HuH-7 (cell line): ENCODE data around the gene KCNE1.
"Not testable (repeated sequence)": the region's sequence is repeated elsewhere in the genome, so short reads cannot be mapped to it uniquely, and the experiment has no call there.

ENCODE experiments used
- DNase-seq: peaks from one replicate; pipeline ENCODE4 v3.0.0; 2011; ENCODE audit warnings: low spot score

The KCNE1 gene

DNA sequence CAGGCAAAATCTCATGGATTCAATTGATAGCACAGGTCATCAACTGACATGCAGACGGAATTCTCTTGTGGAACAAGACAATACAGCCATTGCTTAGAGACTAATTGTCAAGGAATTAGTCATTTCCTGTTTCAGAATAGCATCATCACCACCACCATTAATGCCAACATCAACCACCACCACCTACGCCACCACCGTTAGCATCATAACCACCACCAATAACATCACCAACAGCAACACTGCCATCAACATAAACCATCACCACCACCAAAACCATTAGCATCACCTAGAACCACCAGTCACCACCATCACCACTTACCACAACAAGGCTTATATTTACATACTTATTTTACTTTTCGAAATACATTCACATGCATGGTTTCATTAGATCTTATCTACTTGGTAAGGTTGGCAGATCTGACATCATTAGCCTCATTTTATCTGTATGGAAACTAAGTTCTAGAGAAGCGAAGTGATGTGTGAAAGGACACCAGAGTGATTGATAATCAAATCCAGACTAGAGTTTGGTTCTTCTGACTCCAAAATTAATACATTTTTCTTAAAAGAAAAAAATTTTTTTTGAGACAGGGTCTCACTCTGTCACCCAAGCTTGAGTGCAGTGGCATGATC, 94.4 kb downstream of the KCNE1 start:
- not testable (repeated sequence) for DNase-seq

DNA sequence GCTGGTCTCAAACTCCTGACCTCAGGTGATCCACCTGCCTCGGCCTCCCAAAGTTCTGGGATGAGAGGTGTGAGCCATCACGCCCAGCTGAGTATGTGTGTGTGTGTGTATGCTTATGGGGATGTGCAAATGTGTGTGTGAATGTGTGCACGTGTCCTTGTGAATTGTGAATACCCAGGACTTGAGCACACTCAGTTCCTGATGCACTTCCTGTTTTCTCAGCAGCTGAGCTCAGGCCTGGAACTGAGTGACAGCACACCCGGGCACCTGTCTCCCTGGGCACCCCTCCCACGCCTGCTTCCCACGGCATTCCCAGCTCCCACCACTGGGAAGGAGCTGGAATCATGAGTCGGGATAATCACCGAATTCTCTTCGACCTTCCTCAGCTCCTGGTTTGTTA, 104.7 kb downstream of the KCNE1 start:
- not testable (repeated sequence) for DNase-seq

DNA sequence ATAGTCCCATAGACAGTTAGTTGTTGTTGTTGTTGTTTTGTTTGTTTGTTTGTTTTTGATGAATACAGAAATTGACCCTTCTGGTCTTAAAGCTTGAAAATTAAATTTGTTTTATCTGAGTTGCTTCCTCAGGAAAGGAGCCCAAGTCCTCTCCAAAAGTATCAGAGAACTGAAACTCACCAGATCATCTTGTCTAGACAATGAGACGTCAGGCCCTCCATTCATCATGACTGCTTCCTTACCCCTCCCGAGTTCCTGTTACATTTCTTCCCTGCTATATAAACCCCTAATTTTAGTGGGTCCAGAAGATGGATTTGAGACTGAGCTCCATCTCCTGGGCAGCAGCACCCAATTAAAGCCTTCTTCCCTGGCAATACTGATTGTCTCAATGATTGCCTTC, 105.3 kb downstream of the KCNE1 start:
- not testable (repeated sequence) for DNase-seq

DNA sequence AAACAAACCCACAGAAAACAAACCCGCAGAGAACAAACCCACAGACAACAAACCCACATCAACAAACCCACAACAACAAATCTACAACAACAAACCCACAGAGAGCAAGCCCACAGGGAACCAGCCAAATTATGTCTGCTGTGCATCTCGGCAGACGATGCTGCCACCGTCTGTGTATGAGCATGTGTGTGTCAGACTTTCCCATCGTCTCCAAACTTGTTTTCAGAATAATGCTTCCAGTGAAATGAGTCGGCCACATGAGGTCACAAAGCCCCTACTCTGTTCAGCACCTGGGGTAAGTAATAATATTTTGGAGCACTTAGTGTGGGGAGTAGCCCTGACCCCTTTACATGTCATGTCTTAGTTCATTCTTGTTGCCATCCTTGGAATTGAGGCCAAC, 105.9 kb downstream of the KCNE1 start:
- not testable (repeated sequence) for DNase-seq

DNA sequence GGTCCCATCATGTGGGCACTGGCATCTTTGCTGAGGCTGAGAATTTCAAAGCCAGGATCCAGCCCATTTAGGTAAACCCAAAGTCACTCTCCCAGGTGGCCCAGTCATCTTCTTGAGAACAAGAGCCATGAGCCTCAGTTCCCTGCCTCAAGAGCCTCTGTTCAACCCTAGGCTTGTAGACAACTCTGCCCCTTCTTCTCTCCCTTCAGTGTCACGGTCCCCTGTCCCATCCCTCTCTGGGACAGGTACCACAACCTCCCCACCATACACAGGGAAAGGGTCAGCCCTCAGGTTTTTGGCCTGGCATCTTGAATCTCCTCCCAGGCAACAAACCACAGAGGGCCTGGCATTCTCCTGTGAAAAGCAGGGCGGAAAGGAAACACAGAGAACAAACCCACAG, 106.3 kb downstream of the KCNE1 start:
- DNase-seq, result not testable (repeated sequence)

DNA sequence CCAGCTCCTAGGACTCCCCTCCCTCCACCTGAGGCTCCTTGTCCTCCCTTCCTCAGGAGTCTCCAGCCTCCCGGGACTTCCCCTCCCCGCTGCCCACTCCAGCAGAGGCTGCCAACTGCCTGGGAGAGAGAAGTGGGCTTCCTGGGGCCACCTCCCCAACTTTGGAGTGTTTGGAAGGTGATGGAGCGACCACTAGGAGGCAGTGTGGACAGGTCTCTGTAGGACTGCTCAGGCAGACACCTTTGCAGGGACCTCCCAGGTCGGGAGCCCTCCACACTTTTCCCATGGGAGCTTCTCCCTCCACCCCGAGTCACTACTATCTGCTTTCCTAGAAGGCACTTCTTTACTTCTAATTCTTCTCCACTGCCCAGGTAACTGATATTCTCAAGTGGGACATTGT, 107.3 kb downstream of the KCNE1 start:
- not testable (repeated sequence) for DNase-seq

DNA sequence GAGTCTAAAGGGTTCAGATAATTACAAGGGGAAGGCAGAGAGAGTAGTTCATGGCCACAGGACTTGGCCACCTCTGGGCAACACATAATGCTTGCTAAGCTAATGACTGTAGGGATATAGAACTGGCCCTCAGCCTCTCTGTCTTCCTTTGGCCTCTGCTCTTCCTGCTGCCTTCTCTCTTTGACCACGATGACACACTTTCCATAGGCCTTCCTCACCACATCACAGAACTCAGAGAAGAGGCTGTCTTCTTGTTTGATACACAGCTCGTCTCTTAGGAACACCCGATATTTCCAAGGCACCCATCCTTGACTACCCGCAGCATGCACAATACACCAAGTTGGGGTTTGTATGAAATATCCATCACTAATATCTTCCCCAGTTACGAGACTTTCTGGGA, 111.5 kb downstream of the KCNE1 start:
- not testable (repeated sequence) for DNase-seq
